Calu3 (cell line): Measurements from ENCODE around the gene ACTA2. TPM values are rescaled to one million over a fixed set of nuclear protein-coding genes. Genes with fewer than 3 reads are reported as not detected.

Experiments used
- Bru-seq: library from RNA; stranded (reverse); fragments of 400-500 nt; gene quantifications from one replicate; lab custom pipeline; 2021; lab: Mats Ljungman, UMichigan
- BruChase-seq, 2 experiments: library from RNA; stranded (reverse); fragments of 400-500 nt; gene quantifications; one replicate each; lab custom pipeline; 2021; lab: Mats Ljungman, UMichigan
- BruUV-seq: library from RNA; stranded (reverse); fragments of 400-500 nt; replicated peaks from 2 replicates; lab custom pipeline; 2021; lab: Mats Ljungman, UMichigan
- CTCF ChIA-PET: fragments of 300-600 bp; sonication (Branson Sonifier 250); formaldehyde crosslinking; loops from one replicate; lab custom pipeline; 2022; ENCODE audit warnings: antibody characterized with exemption; lab: Charles Lee
- DNase-seq: peaks from one replicate; pipeline ENCODE4 v3.0.0; 2022
- H3K27ac Mint-ChIP-seq: one replicate; pipeline ENCODE4 v1.8.0; 2022; ENCODE audit warnings: mixed read lengths; ENCODE audit not compliant: unreplicated experiment
- H3K27me3 Mint-ChIP-seq: one replicate; pipeline ENCODE4 v1.8.0; 2022; ENCODE audit warnings: mixed read lengths; ENCODE audit not compliant: unreplicated experiment
- H3K36me3 Mint-ChIP-seq: one replicate; pipeline ENCODE4 v1.8.0; 2022; ENCODE audit warnings: mild to moderate bottlenecking, moderate library complexity, mixed read lengths; ENCODE audit not compliant: insufficient read depth, unreplicated experiment
- H3K4me1 Mint-ChIP-seq: one replicate; pipeline ENCODE4 v1.8.0; 2022; ENCODE audit warnings: mild to moderate bottlenecking, low read depth, mixed read lengths; ENCODE audit not compliant: unreplicated experiment
- H3K4me3 Mint-ChIP-seq: one replicate; pipeline ENCODE4 v1.8.0; 2022; ENCODE audit warnings: mild to moderate bottlenecking, low read depth, moderate library complexity, mixed read lengths; ENCODE audit not compliant: unreplicated experiment
- H3K9me3 Mint-ChIP-seq: one replicate; pipeline ENCODE4 v1.8.0; 2022; ENCODE audit warnings: low read depth, mixed read lengths; ENCODE audit not compliant: unreplicated experiment
- CTCF ChIP-seq: fragments of 200-600 bp; IDR thresholded peaks from one replicate; pipeline ENCODE4 v1.8.0; 2022; ENCODE audit warnings: antibody characterized with exemption; ENCODE audit not compliant: unreplicated experiment
- intact Hi-C: fragments of 100-400 bp; cut with micrococcal nuclease; formaldehyde crosslinking; loops from one replicate; pipeline ENCODE4 v1.10.0; 2022; ENCODE audit not compliant: unreplicated experiment
- long read RNA-seq: library from polyadenylated mRNA; stranded (forward); transcript quantifications from one replicate; pipeline ENCODE4 v2.0.0, GENCODE V29; 2022
- total RNA-seq: library from RNA; stranded (reverse); gene quantifications from 2 replicates; pipeline ENCODE4 v1.2.3, GENCODE V29; 2022

The ACTA2 gene
- total RNA-seq (1.0 and 1.1 TPM in 2 replicates), Bru-seq, nascent RNA (percentile 11 among the genes with signal in this experiment), BruChase-seq, experiment 1, labeled RNA remaining after a 6-hour chase (percentile 13 among the genes with signal in this experiment), BruChase-seq, experiment 2, labeled RNA remaining after a 2-hour chase (not detected)
- long read RNA-seq, partial matches to known transcripts = 0 of 1 reads
- long read RNA-seq, other reads (novel, unspliced or antisense) = 1 of 1 reads

- no peaks in the 10 kb centered on the region for H3K9me3 Mint-ChIP-seq
- intact Hi-C loops = no loop called here
- H3K4me3 Mint-ChIP-seq = no peak within 1 kb of the TSS
- CTCF ChIA-PET = no interaction called here
- no peaks in the 10 kb centered on the region for H3K27me3 Mint-ChIP-seq
- H3K4me1 Mint-ChIP-seq = no peaks in the 10 kb centered on the region
- no TSS peak for BruUV-seq
- no peak for TF ChIP-seq CTCF
- H3K27ac Mint-ChIP-seq = no peak within 1 kb of the TSS
- DNase-seq = no peak
- H3K36me3 Mint-ChIP-seq = no peaks in the 10 kb centered on the region
These were observed at the start of gene ACTA2 for GRCh38 chr10:88952647-88953111. Gene ACTA2 (minus strand): TSS chr10:88952773. CDS start chr10:88948930, 3,843 bp downstream.

GRCh38 chr10:89001729-89002072 lies 49.1 kb upstream of the ACTA2 start:
- Mint-ChIP-seq H3K36me3 (no peaks in the 10 kb centered on the region), H3K27me3 (no peaks in the 10 kb centered on the region), H3K4me1 (no peaks in the 10 kb centered on the region), H3K9me3 (no peaks in the 10 kb centered on the region), H3K4me3 (no peak overlapping the region), H3K27ac (no peak overlapping the region)
- CTCF ChIA-PET = no interaction called here
- BruUV-seq = no TSS peak
- no peak for TF ChIP-seq CTCF
- intact Hi-C loops = no loop called here
- no peak for DNase-seq

GRCh38 chr10:89001024-89001728 lies 48.6 kb upstream of the ACTA2 start:
- TF ChIP-seq CTCF = no peak
- Mint-ChIP-seq H3K4me3 (no peak overlapping the region), H3K9me3 (no peaks in the 10 kb centered on the region), H3K4me1 (no peaks in the 10 kb centered on the region), H3K36me3 (no peaks in the 10 kb centered on the region), H3K27me3 (no peaks in the 10 kb centered on the region), H3K27ac (no peak overlapping the region)
- intact Hi-C loops = no loop called here
- no peak for DNase-seq
- BruUV-seq = no TSS peak
- CTCF ChIA-PET = interaction anchor here (0.5 kb wide), 1 partner anchor 26 kb away, joined by 3 read pairs; no protein-coding TSS in a partner anchor

GRCh38 chr10:88999625-89000024 lies 47.1 kb upstream of the ACTA2 start:
- Mint-ChIP-seq H3K36me3 (no peaks in the 10 kb centered on the region), H3K4me1 (no peaks in the 10 kb centered on the region)

More at GRCh38 chr10:88999625-89000024, 47.1 kb upstream of the ACTA2 start:
- Mint-ChIP-seq H3K9me3 (no peaks in the 10 kb centered on the region), H3K4me3 (no peak overlapping the region), H3K27ac (no peak overlapping the region), H3K27me3 (no peaks in the 10 kb centered on the region)
- intact Hi-C loops = no loop called here
- CTCF ChIA-PET = no interaction called here
- TF ChIP-seq CTCF = no peak
- BruUV-seq = no TSS peak
- no peak for DNase-seq
